ENCODE results near the gene CYB5RL. TPM values are rescaled to one million over a fixed set of nuclear protein-coding genes. Genes with fewer than 3 reads are reported as not detected.

The CYB5RL gene
- total and polyA plus RNA-seq, 2 donors (not counting 3 experiments of a cell fraction or from before 2014, with no cell fraction given), result 5.8 to 8.6 TPM

- Histone ChIP-seq H3K27me3 (ENCODE audit: control insufficient read depth in 2 of 2, insufficient read depth in 2 of 2, low read length in 2 of 2) (no peaks in the 10 kb centered on the region), H3K27ac (ENCODE audit: insufficient read depth, low read depth, low read length) (no peak overlapping the region), H3K79me2 (ENCODE audit: control insufficient read depth, insufficient read depth, low read length) (no peaks in the 10 kb centered on the region), H3K4me3 (replicated peaks in 1 of 3; ENCODE audit: insufficient read depth in 1 of 3, low read depth in 1 of 3, low read length in 3 of 3) (no peak overlapping the region), H4K20me1 (replicated peaks; ENCODE audit: control insufficient read depth, extremely low read depth, insufficient read depth, low read length) (no peaks in the 10 kb centered on the region), H3K9me1 (replicated peaks; ENCODE audit: control insufficient read depth, extremely low read depth, insufficient read depth, low read length) (no peaks in the 10 kb centered on the region), H3K36me3 (ENCODE audit: control insufficient read depth in 2 of 2, extremely low read depth in 1 of 2, insufficient read depth in 2 of 2, low read length in 2 of 2) (no peaks in the 10 kb centered on the region), H3K4me2 (ENCODE audit: insufficient read depth, low read length) (no peak overlapping the region), H2AFZ (ENCODE audit: low read depth, low read length) (no peak overlapping the region), H3K9me3 (replicated peaks; ENCODE audit: control insufficient read depth, insufficient read depth, low read length) (no peaks in the 10 kb centered on the region), H3K4me1 (ENCODE audit: control insufficient read depth, extremely low read depth, insufficient read depth, low read length) (peaks cover 17% of the 10 kb centered on the region), H3K9ac (replicated peaks; ENCODE audit: extremely low read depth, insufficient read depth, low read length) (no peak overlapping the region)
- intact Hi-C loops (cut with micrococcal nuclease) (no loop called here), dilution Hi-C loops (cut with MboI; ENCODE audit: extremely low pct_ligation_motif_present, low sequenced_read_pairs) (no loop called here)
- BruUV-seq (replicated peaks), result no TSS peak
- ChIA-PET CTCF (interaction anchor here (1.4 to 2.2 kb wide), 3 partner anchors 7 to 48 kb away, joined by 3 to 12 read pairs (median 10); no protein-coding TSS in a partner anchor), POLR2A (no interaction called here)
- no peak for DNase-seq (ENCODE audit: low read depth, low spot score)
- TF ChIP-seq POLR2A (IDR thresholded peaks at IDR 0.05; ENCODE audit: low read depth, low read length) (no peak), GATA2 (IDR thresholded peaks at IDR 0.05; ENCODE audit: insufficient read depth, insufficient read length, low read depth, low read length) (no peak), MAX (IDR thresholded peaks at IDR 0.05; ENCODE audit: insufficient read depth, insufficient read length) (no peak), JUN (IDR thresholded peaks at IDR 0.05; ENCODE audit: borderline replicate concordance, insufficient read depth, insufficient read length, low read depth) (no peak), CTCF (IDR thresholded peaks at IDR 0.05; ENCODE audit: extremely low read depth in 1 of 2, insufficient read depth in 1 of 2, low read depth in 1 of 2, low read length in 2 of 2) (no peak)
- FAIRE-seq, result no peak
Observed at GRCh38 chr1:54174106-54174505, 25.7 kb downstream of the CYB5RL start.

GRCh38 chr1:54173681-54174080, 26.1 kb downstream of the CYB5RL start:
- FAIRE-seq (no peak), DNase-seq (ENCODE audit: low read depth, low spot score) (peak; percentile 8)
- no TSS peak for BruUV-seq (replicated peaks)
- Histone ChIP-seq H4K20me1 (replicated peaks; ENCODE audit: control insufficient read depth, extremely low read depth, insufficient read depth, low read length) (no peaks in the 10 kb centered on the region), H3K27ac (ENCODE audit: insufficient read depth, low read depth, low read length) (no peak overlapping the region), H3K4me1 (ENCODE audit: control insufficient read depth, extremely low read depth, insufficient read depth, low read length) (peaks cover 17% of the 10 kb centered on the region), H3K4me2 (ENCODE audit: insufficient read depth, low read length) (no peak overlapping the region), H3K9me3 (replicated peaks; ENCODE audit: control insufficient read depth, insufficient read depth, low read length) (no peaks in the 10 kb centered on the region), H3K79me2 (ENCODE audit: control insufficient read depth, insufficient read depth, low read length) (no peaks in the 10 kb centered on the region), H3K4me3 (replicated peaks in 1 of 3; ENCODE audit: insufficient read depth in 1 of 3, low read depth in 1 of 3, low read length in 3 of 3) (no peak overlapping the region), H3K36me3 (ENCODE audit: control insufficient read depth in 2 of 2, extremely low read depth in 1 of 2, insufficient read depth in 2 of 2, low read length in 2 of 2) (no peaks in the 10 kb centered on the region), H3K9ac (replicated peaks; ENCODE audit: extremely low read depth, insufficient read depth, low read length) (no peak overlapping the region), H3K9me1 (replicated peaks; ENCODE audit: control insufficient read depth, extremely low read depth, insufficient read depth, low read length) (no peaks in the 10 kb centered on the region), H3K27me3 (ENCODE audit: control insufficient read depth in 2 of 2, insufficient read depth in 2 of 2, low read length in 2 of 2) (no peaks in the 10 kb centered on the region), H2AFZ (ENCODE audit: low read depth, low read length) (peak overlapping the region; percentile 11)
- ChIA-PET POLR2A (interaction anchor here (0.6 kb wide), 1 partner anchor 315 kb away, joined by 3 read pairs; no protein-coding TSS in a partner anchor), CTCF (interaction anchor here (1.1 to 2.2 kb wide), 6 partner anchors 8 to 52 kb away, joined by 3 to 12 read pairs (median 4); no protein-coding TSS in a partner anchor)
- TF ChIP-seq MYC (IDR thresholded peaks at IDR 0.05; ENCODE audit: low read depth, low read length) (no peak), JUN (IDR thresholded peaks at IDR 0.05; ENCODE audit: borderline replicate concordance, insufficient read depth, insufficient read length, low read depth) (no peak), POLR2A (IDR thresholded peaks at IDR 0.05; ENCODE audit: low read depth, low read length) (no peak), CTCF (IDR thresholded peaks at IDR 0.05; ENCODE audit: extremely low read depth in 1 of 2, insufficient read depth in 1 of 2, low read depth in 1 of 2, low read length in 2 of 2) (no peak), MAX (IDR thresholded peaks at IDR 0.05; ENCODE audit: insufficient read depth, insufficient read length) (no peak), POLR2AphosphoS5 (IDR thresholded peaks at IDR 0.05; ENCODE audit: insufficient read depth, low read depth, low read length) (no peak), EZH2 (IDR thresholded peaks at IDR 0.05; ENCODE audit: borderline replicate concordance, low read depth, low read length, severe bottlenecking) (no peak)
- intact Hi-C loops (cut with micrococcal nuclease) (no loop called here), dilution Hi-C loops (cut with MboI; ENCODE audit: extremely low pct_ligation_motif_present, low sequenced_read_pairs) (no loop called here)

All from endothelial cell of umbilical vein (primary cell).